ENCODE measurements around the gene AAK1. TPM values are rescaled to one million over a fixed set of nuclear protein-coding genes. Genes with fewer than 3 reads are reported as not detected.
A peak's percentile ranks its signal among the peaks of the same experiment; 100 is the strongest.

The AAK1 gene
- total and polyA plus RNA-seq, 7 experiments from 2014 or later: 71.5 to 253 (median 191) TPM

DNA sequence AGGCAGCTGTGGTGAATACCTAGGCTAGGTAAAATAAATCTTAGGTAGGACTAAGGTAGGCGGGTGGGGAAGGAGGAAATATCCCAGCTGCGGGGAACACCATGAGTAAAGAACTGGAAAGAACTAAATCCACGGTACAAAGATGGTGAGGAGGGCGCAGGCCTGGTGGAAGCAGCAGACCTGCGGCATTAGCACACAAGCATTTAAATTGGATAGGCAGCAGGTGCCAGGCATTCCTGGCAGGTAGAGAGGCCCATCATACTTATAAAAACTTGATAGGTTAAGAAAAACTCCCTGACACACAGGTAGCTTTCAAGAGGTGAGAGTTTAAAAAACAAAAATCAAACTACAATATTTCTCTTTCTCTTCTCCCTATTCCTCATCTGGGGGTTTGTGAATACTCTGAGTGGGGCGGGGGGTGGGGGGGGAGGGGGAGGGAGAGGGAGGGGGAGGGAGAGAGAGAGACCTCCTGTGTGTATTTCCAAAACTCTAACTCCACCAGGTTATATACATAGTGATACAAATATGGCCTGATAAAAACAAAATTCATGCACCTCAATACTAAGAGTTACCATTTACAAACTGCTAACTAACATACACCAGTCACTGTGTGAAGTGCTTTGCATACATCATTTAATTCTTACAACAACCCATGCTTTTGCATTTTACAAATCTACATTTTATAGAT, 13.5 kb downstream of the AAK1 start:
- peaks cover 54 to 68% of the 10 kb centered on the region in 2 donors for H3K4me1 ChIP-seq (ENCODE audit: control insufficient read depth in 2 of 2, insufficient read depth in 2 of 2, low read length in 2 of 2)

DNA sequence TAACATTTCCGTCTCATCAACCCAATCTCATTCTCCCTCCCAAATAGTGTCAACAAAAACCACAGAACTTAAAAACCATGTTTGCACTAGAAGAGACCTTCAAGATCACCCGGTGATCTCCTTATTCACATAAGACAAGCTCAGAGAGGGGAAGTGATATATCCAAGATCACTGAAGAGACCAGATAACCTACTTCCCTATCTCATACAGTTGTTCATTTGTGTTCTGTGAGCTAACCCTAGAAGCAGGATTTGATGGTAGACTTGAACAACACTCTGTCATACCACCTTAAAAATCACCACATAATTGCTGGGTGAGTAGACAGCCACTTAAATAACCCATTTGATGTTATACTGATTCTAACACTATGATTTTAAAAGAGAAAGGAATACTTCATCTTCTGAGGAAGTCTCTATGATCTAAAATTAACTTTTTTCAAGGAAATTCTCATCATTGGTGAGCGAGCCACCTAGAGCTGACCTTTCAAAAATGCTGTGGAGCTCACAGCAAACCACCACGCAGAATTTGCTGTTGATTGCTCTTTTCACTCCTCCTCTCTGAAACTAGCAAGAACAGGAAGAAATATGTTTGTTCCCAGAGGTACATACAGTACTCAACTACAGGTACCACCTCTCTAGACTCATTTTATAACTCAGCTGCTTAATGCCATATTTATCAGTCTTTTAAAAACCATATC, 15.1 kb downstream of the AAK1 start:
- H3K4me3 Mint-ChIP-seq: no peak overlapping the region
- Histone ChIP-seq H3K4me1 (ENCODE audit: control insufficient read depth in 2 of 2, insufficient read depth in 2 of 2, low read length in 2 of 2) (peaks cover 60 to 73% of the 10 kb centered on the region in 2 donors), H3K9me3 (ENCODE audit: control insufficient read depth in 2 of 3, low read length in 3 of 3) (no peaks in the 10 kb centered on the region), H3K36me3 (ENCODE audit: control insufficient read depth in 2 of 3, insufficient read depth in 3 of 3, low read length in 3 of 3) (peaks cover 0 to 9% (median 0%) of the 10 kb centered on the region in 3 experiments), H3K4me3 (ENCODE audit: low read length) (peak overlapping the region; percentile 11), H3K27ac (ENCODE audit: low read depth, low read length) (peak overlapping the region; percentile 41), H3K27me3 (ENCODE audit: control insufficient read depth in 2 of 2, insufficient read depth in 2 of 2, low read length in 2 of 2) (no peaks in the 10 kb centered on the region)
- ATAC-seq (peak; percentile 76), DNase-seq (peak in 3 of 9 donors; percentile 33 to 46 (median 36))
- H3K4me1 Mint-ChIP-seq: peaks cover 5 to 30% (median 9%) of the 10 kb centered on the region in 7 donors
- POLR2A ChIA-PET: interaction anchor here (0.6 to 2.7 kb wide), 9 partner anchors 10 to 665 kb away, joined by 3 to 17 read pairs (median 4); partner anchors contain the start of genes AAK1 and TIA1
- H3K27me3 Mint-ChIP-seq: no peaks in the 10 kb centered on the region
- intact Hi-C loops (cut with micrococcal nuclease): loop anchor here (1.0 to 2.0 kb wide), 3 partner anchors 8 to 17 kb away; no protein-coding TSS in a partner anchor
- H3K9me3 Mint-ChIP-seq: no peaks in the 10 kb centered on the region
- H3K27ac Mint-ChIP-seq: no peak overlapping the region
- CTCF ChIA-PET: interaction anchor here (0.6 to 1.4 kb wide), 5 partner anchors 12 to 87 kb away, joined by 3 read pairs; no protein-coding TSS in a partner anchor
- H3K36me3 Mint-ChIP-seq: peaks cover 0 to 7% (median 0%) of the 10 kb centered on the region in 5 donors

More for the DNA sequence above, 13.5 kb downstream of the AAK1 start:
- H3K4me3 Mint-ChIP-seq: peak overlapping the region in 8 of 10 donors; percentile 12 to 76 (median 55)
- no peaks in the 10 kb centered on the region for H3K27me3 ChIP-seq (ENCODE audit: control insufficient read depth in 2 of 2, insufficient read depth in 2 of 2, low read length in 2 of 2)
- DNase-seq (no peak), ATAC-seq (no peak)
- peak overlapping the region; percentile 41 for H3K27ac ChIP-seq (ENCODE audit: low read depth, low read length)
- H3K36me3 ChIP-seq (ENCODE audit: control insufficient read depth in 2 of 3, insufficient read depth in 3 of 3, low read length in 3 of 3): peaks cover 0 to 9% (median 0%) of the 10 kb centered on the region in 3 experiments
- H3K4me1 Mint-ChIP-seq: peaks cover 20 to 38% (median 23%) of the 10 kb centered on the region in 7 donors
- POLR2A ChIA-PET: interaction anchor here (0.6 to 1.3 kb wide), 2 partner anchors 26 to 664 kb away, joined by 3 to 4 read pairs; no protein-coding TSS in a partner anchor
- H3K27me3 Mint-ChIP-seq: no peaks in the 10 kb centered on the region
- no peak overlapping the region for H3K4me3 ChIP-seq (ENCODE audit: low read length)
- intact Hi-C loops (cut with micrococcal nuclease): loop anchor here in 1 of 2 donors (2.0 kb wide), 1 partner anchor 15 kb away; no protein-coding TSS in a partner anchor
- H3K27ac Mint-ChIP-seq: peak overlapping the region in 6 of 9 donors; percentile 10 to 82 (median 65)
- no peaks in the 10 kb centered on the region for H3K9me3 Mint-ChIP-seq
- CTCF ChIA-PET: interaction anchor here (0.8 kb wide), 1 partner anchor 93 kb away, joined by 3 read pairs; no protein-coding TSS in a partner anchor
- H3K9me3 ChIP-seq (ENCODE audit: control insufficient read depth in 2 of 3, low read length in 3 of 3): no peaks in the 10 kb centered on the region
- peaks cover 0 to 16% (median 5%) of the 10 kb centered on the region in 5 donors for H3K36me3 Mint-ChIP-seq

DNA sequence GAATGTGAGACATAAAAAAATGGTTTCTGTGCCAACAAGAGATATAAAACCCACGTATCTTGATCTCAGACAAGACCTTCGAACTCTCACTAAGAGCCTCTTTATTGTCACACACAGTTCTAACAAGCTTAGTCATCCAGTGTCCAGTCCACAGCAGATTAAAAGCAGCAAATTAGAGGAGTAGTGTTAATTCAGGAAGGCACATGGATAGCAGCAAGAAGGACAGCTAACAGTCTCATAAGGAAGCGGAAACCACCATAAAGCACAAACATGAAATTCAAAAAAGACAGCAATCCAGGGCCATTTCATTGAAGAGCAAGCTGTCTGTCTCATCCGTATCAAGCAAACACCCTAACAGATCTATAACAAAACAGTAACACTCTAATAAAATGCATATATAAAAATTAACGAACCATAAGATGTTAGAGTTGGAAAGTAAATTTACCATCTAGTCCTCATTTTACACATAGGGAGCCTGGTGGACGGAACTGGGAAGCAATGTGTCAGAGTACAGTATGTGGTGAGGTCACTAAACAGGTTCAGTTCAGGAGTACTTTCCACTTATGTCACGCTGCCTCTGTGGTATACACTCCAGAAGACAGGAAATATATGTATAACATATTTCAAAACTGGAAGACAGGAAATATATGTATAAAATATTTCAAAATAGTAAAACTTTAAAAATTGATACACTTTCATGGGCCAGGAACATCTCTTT, 18.3 kb downstream of the AAK1 start:
- ChIA-PET CTCF (interaction anchor here (0.7 to 1.2 kb wide), 2 partner anchors 64 to 69 kb away, joined by 3 read pairs; no protein-coding TSS in a partner anchor), POLR2A (interaction anchor here (1.1 kb wide), 1 partner anchor 12 kb away, joined by 6 read pairs; no protein-coding TSS in a partner anchor)
- Mint-ChIP-seq H3K27ac (no peak overlapping the region), H3K9me3 (no peaks in the 10 kb centered on the region), H3K4me3 (no peak overlapping the region), H3K27me3 (no peaks in the 10 kb centered on the region), H3K4me1 (peaks cover 0 to 25% (median 0%) of the 10 kb centered on the region in 7 donors), H3K36me3 (peaks cover 0 to 15% (median 7%) of the 10 kb centered on the region in 5 donors)
- DNase-seq (peak in 1 of 9 donors; percentile 30), ATAC-seq (peak; percentile 50)
- no peaks in the 10 kb centered on the region for H3K27me3 ChIP-seq (ENCODE audit: control insufficient read depth in 2 of 2, insufficient read depth in 2 of 2, low read length in 2 of 2)
- intact Hi-C loops (cut with micrococcal nuclease): loop anchor here in 1 of 2 donors (1.0 to 2.0 kb wide), 3 partner anchors 8 to 22 kb away; no protein-coding TSS in a partner anchor
- H3K4me3 ChIP-seq (ENCODE audit: low read length): peak overlapping the region; percentile 0
- H3K27ac ChIP-seq (ENCODE audit: low read depth, low read length): peak overlapping the region; percentile 16
- no peaks in the 10 kb centered on the region for H3K9me3 ChIP-seq (ENCODE audit: control insufficient read depth in 2 of 3, low read length in 3 of 3)
- no peaks in the 10 kb centered on the region for H3K36me3 ChIP-seq (ENCODE audit: control insufficient read depth in 2 of 3, insufficient read depth in 3 of 3, low read length in 3 of 3)
- H3K4me1 ChIP-seq (ENCODE audit: control insufficient read depth in 2 of 2, insufficient read depth in 2 of 2, low read length in 2 of 2): peaks cover 57 to 74% of the 10 kb centered on the region in 2 donors

DNA sequence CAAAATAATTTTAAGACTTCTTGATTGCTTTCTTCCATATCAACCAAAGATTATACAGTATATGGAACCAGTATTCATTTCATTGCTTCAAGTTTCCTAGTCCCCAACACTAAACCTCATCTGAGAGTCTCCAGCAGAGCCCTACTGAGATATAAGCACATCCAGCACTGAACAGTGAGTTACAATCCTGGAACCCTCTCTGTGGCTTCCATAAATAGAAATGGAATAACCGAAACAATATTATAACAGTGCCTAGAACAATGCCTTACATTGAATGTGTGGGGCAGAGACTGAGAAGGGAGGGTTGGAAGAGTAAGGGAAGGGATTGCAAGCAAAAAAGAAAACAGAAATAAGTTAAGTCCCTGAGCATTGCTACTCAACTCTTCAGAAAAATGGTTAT, 18.9 kb downstream of the AAK1 start:
- peaks cover 0 to 21% (median 0%) of the 10 kb centered on the region in 7 donors for H3K4me1 Mint-ChIP-seq
- no peaks in the 10 kb centered on the region for H3K9me3 Mint-ChIP-seq
- ATAC-seq (no peak), DNase-seq (no peak)
- CTCF ChIA-PET: interaction anchor here (0.7 kb wide), 1 partner anchor 68 kb away, joined by 3 read pairs; no protein-coding TSS in a partner anchor
- intact Hi-C loops (cut with micrococcal nuclease): loop anchor here in 1 of 2 donors (1.0 to 2.0 kb wide), 3 partner anchors 7 to 22 kb away; no protein-coding TSS in a partner anchor
- H3K27me3 Mint-ChIP-seq: no peaks in the 10 kb centered on the region
- Histone ChIP-seq H3K9me3 (ENCODE audit: control insufficient read depth in 2 of 3, low read length in 3 of 3) (no peaks in the 10 kb centered on the region), H3K36me3 (ENCODE audit: control insufficient read depth in 2 of 3, insufficient read depth in 3 of 3, low read length in 3 of 3) (no peaks in the 10 kb centered on the region), H3K4me3 (ENCODE audit: low read length) (peak overlapping the region; percentile 0), H3K4me1 (ENCODE audit: control insufficient read depth in 2 of 2, insufficient read depth in 2 of 2, low read length in 2 of 2) (peaks cover 60 to 76% of the 10 kb centered on the region in 2 donors), H3K27me3 (ENCODE audit: control insufficient read depth in 2 of 2, insufficient read depth in 2 of 2, low read length in 2 of 2) (no peaks in the 10 kb centered on the region), H3K27ac (ENCODE audit: low read depth, low read length) (peak overlapping the region; percentile 16)
- no peak overlapping the region for H3K4me3 Mint-ChIP-seq
- H3K27ac Mint-ChIP-seq: no peak overlapping the region
- POLR2A ChIA-PET: interaction anchor here (1.0 to 1.4 kb wide), 3 partner anchors 13 to 21 kb away, joined by 3 to 6 read pairs (median 5); no protein-coding TSS in a partner anchor
- H3K36me3 Mint-ChIP-seq: peaks cover 0 to 15% (median 7%) of the 10 kb centered on the region in 5 donors

DNA sequence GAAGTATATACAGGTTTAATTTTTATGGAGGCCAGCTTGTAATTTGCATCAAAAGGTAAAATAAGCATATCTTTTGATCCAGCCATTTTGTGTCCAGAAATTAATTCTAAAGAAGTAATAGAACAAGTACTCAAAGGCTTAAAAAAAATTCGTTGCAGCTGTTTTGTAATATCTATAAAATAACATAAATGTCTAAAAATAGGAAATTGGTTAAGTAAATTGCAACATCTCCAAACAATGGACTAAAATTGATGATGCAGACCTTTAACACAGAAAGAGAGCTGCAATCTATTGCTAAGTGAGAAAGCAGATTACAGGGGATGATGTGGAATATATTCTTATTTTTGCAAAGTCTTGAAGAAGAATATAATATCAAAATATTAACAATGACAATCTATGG, 19.4 kb downstream of the AAK1 start:
- DNase-seq: no peak
- POLR2A ChIA-PET: interaction anchor here (0.9 to 1.4 kb wide), 4 partner anchors 13 to 36 kb away, joined by 3 to 6 read pairs (median 4); no protein-coding TSS in a partner anchor

More for the DNA sequence above, 19.4 kb downstream of the AAK1 start:
- no peaks in the 10 kb centered on the region for H3K9me3 ChIP-seq (ENCODE audit: control insufficient read depth in 2 of 3, low read length in 3 of 3)
- H3K27ac ChIP-seq (ENCODE audit: low read depth, low read length): peak overlapping the region; percentile 31
- intact Hi-C loops (cut with micrococcal nuclease): loop anchor here in 1 of 2 donors (2.0 kb wide), 1 partner anchor 21 kb away; no protein-coding TSS in a partner anchor
- no peaks in the 10 kb centered on the region for H3K27me3 Mint-ChIP-seq
- peaks cover 0 to 21% (median 0%) of the 10 kb centered on the region in 7 donors for H3K4me1 Mint-ChIP-seq
- peak overlapping the region in 4 of 9 donors; percentile 78 to 90 (median 84) for H3K27ac Mint-ChIP-seq
- H3K36me3 Mint-ChIP-seq: peaks cover 0 to 15% (median 7%) of the 10 kb centered on the region in 5 donors
- CTCF ChIA-PET: no interaction called here
- H3K27me3 ChIP-seq (ENCODE audit: control insufficient read depth in 2 of 2, insufficient read depth in 2 of 2, low read length in 2 of 2): no peaks in the 10 kb centered on the region
- H3K4me3 ChIP-seq (ENCODE audit: low read length): no peak overlapping the region
- peak overlapping the region in 4 of 10 donors; percentile 39 to 72 (median 66) for H3K4me3 Mint-ChIP-seq
- H3K4me1 ChIP-seq (ENCODE audit: control insufficient read depth in 2 of 2, insufficient read depth in 2 of 2, low read length in 2 of 2): peaks cover 60 to 76% of the 10 kb centered on the region in 2 donors
- no peak for ATAC-seq
- no peaks in the 10 kb centered on the region for H3K9me3 Mint-ChIP-seq
- H3K36me3 ChIP-seq (ENCODE audit: control insufficient read depth in 2 of 3, insufficient read depth in 3 of 3, low read length in 3 of 3): no peaks in the 10 kb centered on the region
